ENCODE measurements around the gene SPOCK3. TPM values are rescaled to one million over a fixed set of nuclear protein-coding genes. Genes with fewer than 3 reads are reported as not detected.

Gene SPOCK3
- polyA plus RNA-seq, 3 donors = 0.31 to 1.9 (median 1.2) TPM

GRCh38 chr4:167274351-167274750, 40.1 kb upstream of the SPOCK3 start:
- Mint-ChIP-seq H3K36me3 (no peaks in the 10 kb centered on the region), H3K4me1 (no peaks in the 10 kb centered on the region), H3K27ac (no peak overlapping the region), H3K27me3 (ENCODE audit: low read depth in 3 of 3) (peaks cover 0 to 2% (median 0%) of the 10 kb centered on the region in 3 donors), H3K4me3 (no peak overlapping the region), H3K9me3 (peaks cover 0 to 17% (median 4%) of the 10 kb centered on the region in 7 donors)
- Histone ChIP-seq H3K79me2 (ENCODE audit: insufficient read depth, low read length) (no peaks in the 10 kb centered on the region), H3K9ac (ENCODE audit: insufficient read depth, low read length, poor library complexity, severe bottlenecking) (no peak overlapping the region), H2AFZ (ENCODE audit: insufficient read depth, low read depth, low read length, poor library complexity, severe bottlenecking) (no peak overlapping the region), H3K27me3 (ENCODE audit: control insufficient read depth in 2 of 2, insufficient read depth in 2 of 2, low read length in 2 of 2) (no peaks in the 10 kb centered on the region), H3K4me1 (ENCODE audit: control insufficient read depth in 1 of 2, insufficient read depth in 2 of 2, low read length in 2 of 2) (no peaks in the 10 kb centered on the region), H3K4me3 (replicated peaks in 1 of 3; ENCODE audit: low read depth in 2 of 3, low read length in 3 of 3) (no peak overlapping the region), H3K4me2 (replicated peaks; ENCODE audit: extremely low read depth, low read length, poor library complexity, severe bottlenecking) (no peak overlapping the region), H4K20me1 (ENCODE audit: insufficient read depth, low read length) (no peaks in the 10 kb centered on the region), H3K9me3 (replicated peaks in 1 of 2; ENCODE audit: control insufficient read depth in 1 of 2, insufficient read depth in 1 of 2, low read length in 2 of 2) (no peaks in the 10 kb centered on the region), H3K36me3 (replicated peaks in 1 of 2; ENCODE audit: control insufficient read depth in 1 of 2, insufficient read depth in 2 of 2, low read length in 2 of 2) (no peaks in the 10 kb centered on the region), H3K27ac (ENCODE audit: low read depth in 1 of 2, low read length in 2 of 2) (no peak overlapping the region)
- no peak for DNase-seq
- intact Hi-C loops (cut with micrococcal nuclease) = no loop called here
- no peak for TF ChIP-seq CTCF (IDR thresholded peaks at IDR 0.05)
- no CpG with 5 or more reads among the region's 1 CpG for WGBS (ENCODE audit: insufficient coverage)

DNA sequence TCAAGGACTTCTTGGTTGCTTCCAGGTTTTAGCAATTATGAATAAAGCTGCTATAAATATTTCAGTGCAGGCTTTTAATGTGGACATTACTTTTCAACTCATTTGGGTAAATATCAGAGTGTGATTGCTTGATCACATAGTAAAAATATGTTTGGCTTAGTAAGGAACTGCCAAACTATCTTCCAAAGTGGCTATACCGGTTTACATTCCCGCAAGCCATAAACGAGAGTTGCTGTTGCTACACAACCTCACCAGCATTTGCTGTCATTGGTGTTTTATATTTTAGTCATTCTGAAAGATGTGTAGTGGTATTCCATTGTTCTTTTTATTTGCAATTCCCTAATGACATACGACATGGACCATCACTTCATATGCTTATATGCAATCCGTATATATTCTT, 30.9 kb upstream of the SPOCK3 start:
- no CpG with 5 or more reads among the region's 5 CpGs for WGBS (ENCODE audit: insufficient coverage)
- no peak overlapping the region for H3K4me2 ChIP-seq (replicated peaks; ENCODE audit: extremely low read depth, low read length, poor library complexity, severe bottlenecking)
- no peaks in the 10 kb centered on the region for H4K20me1 ChIP-seq (ENCODE audit: insufficient read depth, low read length)
- H3K79me2 ChIP-seq (ENCODE audit: insufficient read depth, low read length) = no peaks in the 10 kb centered on the region
- no peak overlapping the region for H3K27ac Mint-ChIP-seq
- no peak overlapping the region for H3K9ac ChIP-seq (ENCODE audit: insufficient read depth, low read length, poor library complexity, severe bottlenecking)
- H3K9me3 Mint-ChIP-seq = peaks cover 0 to 11% (median 3%) of the 10 kb centered on the region in 7 donors
- no peak overlapping the region for H3K27ac ChIP-seq (ENCODE audit: low read depth in 1 of 2, low read length in 2 of 2)
- no peak overlapping the region for H2AFZ ChIP-seq (ENCODE audit: insufficient read depth, low read depth, low read length, poor library complexity, severe bottlenecking)
- H3K4me3 Mint-ChIP-seq = no peak overlapping the region
- no peaks in the 10 kb centered on the region for H3K4me1 ChIP-seq (ENCODE audit: control insufficient read depth in 1 of 2, insufficient read depth in 2 of 2, low read length in 2 of 2)
- H3K27me3 ChIP-seq (ENCODE audit: control insufficient read depth in 2 of 2, insufficient read depth in 2 of 2, low read length in 2 of 2) = no peaks in the 10 kb centered on the region
- H3K36me3 Mint-ChIP-seq = no peaks in the 10 kb centered on the region
- no peak for DNase-seq
- no peak for TF ChIP-seq CTCF (IDR thresholded peaks at IDR 0.05)
- H3K36me3 ChIP-seq (replicated peaks in 1 of 2; ENCODE audit: control insufficient read depth in 1 of 2, insufficient read depth in 2 of 2, low read length in 2 of 2) = no peaks in the 10 kb centered on the region
- H3K9me3 ChIP-seq (replicated peaks in 1 of 2; ENCODE audit: control insufficient read depth in 1 of 2, insufficient read depth in 1 of 2, low read length in 2 of 2) = no peaks in the 10 kb centered on the region
- intact Hi-C loops (cut with micrococcal nuclease) = no loop called here
- no peaks in the 10 kb centered on the region for H3K27me3 Mint-ChIP-seq (ENCODE audit: low read depth in 3 of 3)
- H3K4me1 Mint-ChIP-seq = no peaks in the 10 kb centered on the region
- no peak overlapping the region for H3K4me3 ChIP-seq (replicated peaks in 1 of 3; ENCODE audit: low read depth in 2 of 3, low read length in 3 of 3)

All from CD14-positive monocyte (primary cell).